Measurements from ENCODE around the gene ENDOU.

DNA sequence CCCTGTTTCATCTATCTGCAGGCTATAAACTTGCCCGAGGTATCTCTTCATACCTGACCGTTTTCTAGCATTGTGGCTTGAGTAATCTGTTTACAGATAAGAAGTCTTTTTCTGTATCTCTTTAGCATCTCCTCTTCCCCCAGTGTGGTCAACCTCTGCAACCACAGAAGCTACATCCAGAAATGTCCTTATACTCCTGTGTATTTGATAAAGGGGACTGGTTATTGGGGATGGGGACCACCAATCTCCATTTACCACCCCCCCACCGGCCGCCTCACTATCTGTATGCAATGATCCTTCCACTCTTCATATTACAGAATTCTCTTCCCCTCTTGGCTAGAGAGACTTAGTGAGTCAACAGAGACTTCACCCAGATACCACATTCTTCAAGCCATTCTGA, 16.1 kb downstream of the ENDOU start:
- TF ChIP-seq, protein P1, sequence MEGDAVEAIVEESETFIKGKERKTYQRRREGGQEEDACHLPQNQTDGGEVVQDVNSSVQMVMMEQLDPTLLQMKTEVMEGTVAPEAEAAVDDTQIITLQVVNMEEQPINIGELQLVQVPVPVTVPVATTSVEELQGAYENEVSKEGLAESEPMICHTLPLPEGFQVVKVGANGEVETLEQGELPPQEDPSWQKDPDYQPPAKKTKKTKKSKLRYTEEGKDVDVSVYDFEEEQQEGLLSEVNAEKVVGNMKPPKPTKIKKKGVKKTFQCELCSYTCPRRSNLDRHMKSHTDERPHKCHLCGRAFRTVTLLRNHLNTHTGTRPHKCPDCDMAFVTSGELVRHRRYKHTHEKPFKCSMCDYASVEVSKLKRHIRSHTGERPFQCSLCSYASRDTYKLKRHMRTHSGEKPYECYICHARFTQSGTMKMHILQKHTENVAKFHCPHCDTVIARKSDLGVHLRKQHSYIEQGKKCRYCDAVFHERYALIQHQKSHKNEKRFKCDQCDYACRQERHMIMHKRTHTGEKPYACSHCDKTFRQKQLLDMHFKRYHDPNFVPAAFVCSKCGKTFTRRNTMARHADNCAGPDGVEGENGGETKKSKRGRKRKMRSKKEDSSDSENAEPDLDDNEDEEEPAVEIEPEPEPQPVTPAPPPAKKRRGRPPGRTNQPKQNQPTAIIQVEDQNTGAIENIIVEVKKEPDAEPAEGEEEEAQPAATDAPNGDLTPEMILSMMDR (IDR thresholded peaks at IDR 0.05), result no peak
- TF ChIP-seq POLR2A (IDR thresholded peaks at IDR 0.05), result no peak
- no peak for TF ChIP-seq POLR2AphosphoS5 (IDR thresholded peaks at IDR 0.05)
